Right lobe of liver (tissue), 6 donors: ENCODE results near the gene KRT6A. TPM values are rescaled to one million over a fixed set of nuclear protein-coding genes. Genes with fewer than 3 reads are reported as not detected.

Source experiments
- ATAC-seq, 4 donors: fragments of 200-7000 bp; cut with Tn5 transposase; one replicate each; pipeline ENCODE4 v1.9.1; 2020; ENCODE audit warnings: mild to moderate bottlenecking in 4 of 4, moderate library complexity in 4 of 4
- DNase-seq, 3 donors: peaks; one replicate each; pipeline ENCODE4 v3.0.0-alpha.2; 2020
- H3K27ac ChIP-seq, 3 donors: fragments of 200-600 bp; one replicate each; pipeline ENCODE4 v1.8.0; 2022
- H3K27me3 ChIP-seq, 2 donors: fragments of 200-600 bp; one replicate each; pipeline ENCODE4 v1.8.0; 2022
- H3K36me3 ChIP-seq, 4 donors: fragments of 200-600 bp; sonication (generic) in 1 of 4; one replicate each; pipeline versions ENCODE4 v1.5.1 to v1.8.0; 2017 to 2022; ENCODE audit warnings: control low read depth in 1 of 4
- H3K4me1 ChIP-seq, 4 donors: fragments of 200-600 bp; sonication (generic) in 1 of 4; one replicate each; pipeline versions ENCODE4 v1.5.1 to v1.8.0; 2017 to 2022; ENCODE audit warnings: control low read depth in 1 of 4
- H3K4me3 ChIP-seq, 3 donors: fragments of 200-600 bp; one replicate each; pipeline ENCODE4 v1.8.0; 2022
- H3K9me3 ChIP-seq, 4 donors: fragments of 200-600 bp; sonication (generic) in 1 of 4; one replicate each; pipeline versions ENCODE4 v1.5.1 to v1.8.0; 2017 to 2022; ENCODE audit warnings: control low read depth in 1 of 4
- CTCF ChIP-seq, 4 donors: fragments of 200-600 bp in 3 of 4; fragments of 450-650 bp in 1 of 4; IDR thresholded peaks; one replicate each; pipeline versions ENCODE4 v1.5.1 to v1.8.0; 2016 to 2022; ENCODE audit warnings: antibody characterized with exemption in 4 of 4, mild to moderate bottlenecking in 2 of 4
- POLR2A ChIP-seq: fragments of 450-650 bp; IDR thresholded peaks from one replicate; pipeline ENCODE4 v1.6.1; 2017; ENCODE audit warnings: antibody characterized with exemption, mild to moderate bottlenecking
- WGBS: methylation state at CpG from one replicate; pipeline ENCODE4 v1.1.6; 2018; ENCODE audit warnings: low coverage, low lambda C conversion rate; ENCODE audit not compliant: insufficient coverage; ENCODE audit errors: missing lambda C conversion rate; 5-methylcytosine and 5-hydroxymethylcytosine counted together
- intact Hi-C, 2 donors: fragments of 100-400 bp; cut with DNase I; formaldehyde crosslinking; loops; one replicate each; pipeline versions ENCODE4 v1.11.2 to v1.14.1; 2022
- total RNA-seq, 6 experiments: library from RNA; depleted of rRNA in 2 of 6; stranded (reverse); fragments of >200 nt in 2 of 6; fragmentation: NEBNext Ultra II Directional in 3 of 6; extraction: Animal tissue kit (Norgen Biotek cat#: 25700) in 3 of 6; gene quantifications; one replicate each; pipeline versions ENCODE4 v1.1.0 to v1.2.4, GENCODE V29; 2016 to 2023
- donor health status: DM: no; HTN: yes; CAD: no.
- donor health status: DM: no; HTN: no; CAD: no.
- donor health status: DM: no; HTN: no; CAD: no.
- donor health status: DM: no; HTN: yes; CAD: no.
- donor health status: DM: no; HTN: yes; CAD: no.

Gene KRT6A
- total RNA-seq, 6 experiments from 2014 or later = 1.2 TPM; not detected in 5

- Histone ChIP-seq H3K4me3 (no peak overlapping the region), H3K36me3 (no peaks in the 10 kb centered on the region), H3K27me3 (no peaks in the 10 kb centered on the region), H3K4me1 (no peaks in the 10 kb centered on the region), H3K27ac (no peak overlapping the region), H3K9me3 (no peaks in the 10 kb centered on the region)
- ATAC-seq = no peak
- 55% methylated on average over 4 of the region's 5 CpGs for WGBS
- TF ChIP-seq CTCF (IDR thresholded peaks at IDR 0.05) = no peak
- no peak for TF ChIP-seq POLR2A
- no peak for DNase-seq
- intact Hi-C loops = no loop called here
Measured at GRCh38 chr12:52461693-52462092, 31.4 kb downstream of the KRT6A start.

GRCh38 chr12:52458861-52459260 lies 34.2 kb downstream of the KRT6A start:
- WGBS = 76% methylated on average over 5 of the region's 5 CpGs
- TF ChIP-seq CTCF (IDR thresholded peaks at IDR 0.05) (no peak), POLR2A (no peak)
- ATAC-seq = no peak
- no peaks in the 10 kb centered on the region for H3K36me3 ChIP-seq
- no peaks in the 10 kb centered on the region for H3K4me1 ChIP-seq
- H3K4me3 ChIP-seq = no peak overlapping the region
- no peak overlapping the region for H3K27ac ChIP-seq
- H3K27me3 ChIP-seq = no peaks in the 10 kb centered on the region
- H3K9me3 ChIP-seq = no peaks in the 10 kb centered on the region
- intact Hi-C loops = no loop called here
- DNase-seq = no peak

DNA sequence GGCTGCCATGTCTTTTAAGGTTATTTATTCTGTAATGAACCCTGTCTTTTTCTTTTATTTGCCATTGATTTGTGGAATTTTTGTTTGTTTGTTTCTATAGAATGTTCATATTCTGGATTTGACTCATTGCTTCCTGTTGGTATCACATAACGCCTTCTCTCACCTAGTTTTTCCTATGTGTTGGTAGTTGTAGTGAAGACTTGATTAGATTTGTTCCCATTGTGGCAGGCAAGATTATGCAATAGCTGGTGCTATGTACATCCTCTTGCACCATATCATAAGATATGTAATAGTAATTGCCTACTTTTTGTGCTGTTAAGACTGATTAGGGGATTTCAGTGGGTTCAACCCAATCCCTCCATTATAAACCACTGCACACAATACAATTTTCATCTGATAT lies 37.2 kb downstream of the KRT6A start:
- intact Hi-C loops = no loop called here
- ATAC-seq (no peak), DNase-seq (no peak)
- WGBS = 48% methylated on average over 1 of the region's 1 CpG
- H3K27ac ChIP-seq = no peak overlapping the region
- no peak overlapping the region for H3K4me3 ChIP-seq
- no peaks in the 10 kb centered on the region for H3K27me3 ChIP-seq
- TF ChIP-seq POLR2A (no peak), CTCF (IDR thresholded peaks at IDR 0.05) (no peak)
- no peaks in the 10 kb centered on the region for H3K36me3 ChIP-seq
- no peaks in the 10 kb centered on the region for H3K9me3 ChIP-seq
- H3K4me1 ChIP-seq = no peaks in the 10 kb centered on the region

- ATAC-seq = no peak
- TF ChIP-seq CTCF (IDR thresholded peaks at IDR 0.05) (no peak), POLR2A (no peak)
- intact Hi-C loops = no loop called here
Measured at GRCh38 chr12:52454411-52455201, 38.5 kb downstream of the KRT6A start.

More at GRCh38 chr12:52454411-52455201, 38.5 kb downstream of the KRT6A start:
- no peak for DNase-seq
- WGBS = 47% methylated on average over 3 of the region's 3 CpGs
- no peaks in the 10 kb centered on the region for H3K4me1 ChIP-seq
- no peak overlapping the region for H3K27ac ChIP-seq
- no peaks in the 10 kb centered on the region for H3K36me3 ChIP-seq
- no peaks in the 10 kb centered on the region for H3K27me3 ChIP-seq
- H3K4me3 ChIP-seq = no peak overlapping the region
- H3K9me3 ChIP-seq = no peaks in the 10 kb centered on the region
